HL-60 (cell line): Measurements from ENCODE around the gene PLEKHG1.

Experiments
- CTCF ChIP-seq: IDR thresholded peaks from one replicate; pipeline ENCODE4 v1.5.1; 2011; ENCODE audit warnings: low read length, control low read depth, inconsistent platforms; ENCODE audit not compliant: insufficient read depth
- POLR2AphosphoS5 ChIP-seq: IDR thresholded peaks from 2 replicates; pipeline ENCODE4 v1.6.1; 2012; ENCODE audit warnings: low read depth
- REST ChIP-seq: IDR thresholded peaks from 2 replicates; pipeline ENCODE4 v1.6.1; 2012; ENCODE audit warnings: low read depth; ENCODE audit not compliant: insufficient replicate concordance

GRCh38 chr6:150620244-150620643 lies 20.6 kb downstream of the PLEKHG1 start:
- TF ChIP-seq POLR2AphosphoS5 (no peak), CTCF (no peak), REST (no peak)
